ENCODE measurements around the gene ZMIZ1.

The ZMIZ1 gene

DNA sequence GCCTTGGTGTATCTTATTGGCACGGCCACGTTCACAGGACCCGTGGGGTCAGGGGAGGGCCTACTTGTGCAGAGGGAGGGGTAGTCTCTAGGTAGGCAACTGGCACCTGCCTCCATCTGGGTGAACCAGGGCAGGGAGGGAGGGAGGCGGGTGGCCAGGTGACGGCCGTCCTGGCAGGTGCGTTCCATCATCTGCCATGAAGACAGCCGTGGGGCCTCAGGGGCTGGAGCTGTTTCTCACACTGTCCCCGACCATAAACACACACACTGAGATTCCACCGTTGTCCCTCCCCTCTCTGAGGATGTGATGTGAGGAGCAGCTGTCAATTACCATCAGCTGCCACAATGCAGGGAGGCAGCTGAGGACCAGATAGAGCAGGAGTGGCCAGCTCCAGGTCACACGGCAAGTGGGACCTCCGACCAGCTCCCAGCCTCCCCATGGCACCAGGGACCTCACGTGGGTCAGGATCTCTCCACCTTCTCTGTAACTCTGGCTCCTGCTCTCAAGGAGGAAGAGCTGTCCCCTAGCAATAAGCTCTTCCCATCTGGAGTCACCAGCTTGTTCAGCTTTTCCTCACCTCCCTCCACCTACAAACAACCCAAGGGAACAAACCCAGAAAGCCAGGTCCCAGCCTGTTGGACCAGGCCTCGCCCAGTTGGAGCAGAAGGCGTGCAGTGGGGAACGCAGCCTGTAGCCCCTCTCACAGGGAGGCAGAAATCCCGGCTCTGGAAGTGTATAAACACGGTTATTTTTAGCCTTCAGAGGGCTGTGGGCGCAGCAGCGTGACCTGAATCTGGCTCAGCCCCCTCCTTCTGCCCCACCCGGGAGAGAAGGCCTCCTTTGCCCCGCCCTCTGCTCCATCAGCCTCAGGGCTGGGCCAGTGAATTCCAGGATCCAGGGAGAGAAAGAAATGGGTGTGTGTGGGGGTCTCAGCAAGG is 33.1 kb downstream of the ZMIZ1 start:
- DNase-seq: no peak

DNA sequence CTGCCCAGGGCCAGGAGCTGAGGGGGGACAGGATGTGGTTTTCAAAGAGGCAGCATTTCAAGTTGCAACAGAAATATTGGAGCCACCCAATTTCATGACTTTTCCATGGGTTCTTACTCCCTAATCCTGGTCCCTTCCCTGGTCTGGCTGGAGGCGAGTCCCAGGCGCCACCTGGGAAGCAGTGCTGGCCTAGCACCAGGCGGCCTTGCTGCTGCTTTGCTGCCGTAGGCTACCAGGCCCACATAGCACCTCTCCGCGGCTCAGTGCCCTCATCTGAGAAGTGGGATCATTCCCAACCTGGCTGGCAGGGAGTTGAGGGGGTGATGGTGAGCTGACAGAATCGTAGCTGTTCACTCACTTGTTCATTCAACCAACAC is 33.7 kb downstream of the ZMIZ1 start:
- no peak for DNase-seq

DNA sequence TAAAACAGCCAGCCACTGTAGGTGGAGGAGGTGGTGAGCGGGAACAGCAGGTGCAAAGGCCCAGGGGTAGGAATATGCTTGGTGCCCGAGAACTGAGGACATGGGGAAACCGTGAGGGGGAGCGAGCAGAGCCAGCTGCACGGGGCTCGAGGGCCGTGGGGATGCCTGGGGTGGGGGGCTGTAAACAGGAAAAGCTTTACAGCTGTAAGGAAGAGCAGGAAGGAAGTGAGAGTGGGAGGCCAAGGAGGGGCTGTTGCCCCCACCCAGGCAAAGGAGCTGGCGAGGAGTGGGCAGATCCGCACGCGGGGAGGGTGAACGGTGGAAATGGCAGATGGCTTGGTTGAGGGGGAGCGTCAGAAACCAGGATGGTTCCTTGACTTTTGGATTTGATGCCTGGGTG is 34.4 kb downstream of the ZMIZ1 start:
- DNase-seq: no peak

DNA sequence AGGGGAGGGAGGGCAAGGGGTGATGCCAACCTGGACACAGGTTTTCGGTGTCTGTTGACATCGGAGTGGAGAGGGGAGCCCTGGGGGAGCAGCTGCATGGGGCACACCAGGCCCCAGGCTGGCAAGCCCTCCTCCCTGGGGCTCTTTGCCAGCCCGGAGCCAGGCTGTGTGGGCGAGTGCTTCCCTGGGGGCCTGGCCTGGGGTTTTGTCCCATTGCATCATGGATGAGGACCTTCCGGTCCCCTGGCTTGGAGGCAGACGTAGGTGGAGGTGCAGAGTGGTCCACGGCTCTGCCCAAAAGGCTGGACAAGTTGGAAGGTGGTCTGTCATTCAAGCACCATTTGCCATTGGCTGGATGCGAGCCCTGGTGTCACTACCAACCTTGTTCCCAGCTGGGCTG is 34.8 kb downstream of the ZMIZ1 start:
- DNase-seq: no peak

DNA sequence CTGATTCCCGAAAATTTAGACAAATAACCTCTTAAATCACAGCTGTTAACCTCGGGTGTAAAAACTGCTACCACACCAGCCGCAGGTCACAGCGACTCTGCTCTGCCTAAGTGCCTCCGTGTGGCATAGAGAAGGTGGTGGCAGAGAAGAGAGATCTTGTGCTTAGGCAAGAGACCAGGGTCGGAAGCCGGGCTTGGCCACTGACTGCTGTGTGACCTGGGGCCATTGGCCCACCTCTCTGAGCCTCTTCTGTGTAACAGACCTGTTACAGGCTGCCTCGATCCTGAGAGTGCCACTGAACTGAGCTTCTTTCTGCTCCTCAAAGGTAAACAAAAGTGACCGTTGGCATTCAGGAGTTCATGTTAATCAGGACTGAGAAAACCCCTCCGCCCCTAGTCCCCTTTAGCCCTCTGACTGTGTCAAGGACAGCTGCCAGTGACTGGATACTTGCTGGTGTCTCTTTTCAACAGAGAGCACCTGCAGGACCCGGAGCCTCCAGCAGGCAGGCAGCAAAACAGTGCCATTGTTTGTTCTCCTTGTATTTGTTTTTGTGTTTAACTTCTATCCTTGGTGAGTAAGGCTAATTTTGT is 36.5 kb downstream of the ZMIZ1 start:
- no peak for DNase-seq

DNA sequence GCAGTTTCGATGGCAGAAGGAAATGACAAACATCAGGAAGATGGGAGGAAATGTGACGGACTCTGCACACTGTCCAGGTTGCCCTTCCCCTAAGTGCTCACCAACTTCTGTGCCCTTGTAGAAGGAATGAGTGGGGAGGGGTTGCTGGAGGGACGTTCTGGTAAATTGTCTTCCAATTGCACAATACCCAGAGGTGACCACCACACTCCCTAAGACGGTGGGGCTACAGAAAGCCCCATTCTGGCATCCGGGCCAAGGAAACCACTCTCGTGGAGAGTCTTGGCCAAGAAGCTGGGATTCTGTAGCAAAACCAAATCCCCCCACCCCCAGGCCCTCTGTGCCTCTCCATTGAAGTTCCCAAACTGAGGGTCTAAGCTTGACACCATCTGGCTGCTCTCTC is 37.1 kb downstream of the ZMIZ1 start:
- no peak for DNase-seq

DNA sequence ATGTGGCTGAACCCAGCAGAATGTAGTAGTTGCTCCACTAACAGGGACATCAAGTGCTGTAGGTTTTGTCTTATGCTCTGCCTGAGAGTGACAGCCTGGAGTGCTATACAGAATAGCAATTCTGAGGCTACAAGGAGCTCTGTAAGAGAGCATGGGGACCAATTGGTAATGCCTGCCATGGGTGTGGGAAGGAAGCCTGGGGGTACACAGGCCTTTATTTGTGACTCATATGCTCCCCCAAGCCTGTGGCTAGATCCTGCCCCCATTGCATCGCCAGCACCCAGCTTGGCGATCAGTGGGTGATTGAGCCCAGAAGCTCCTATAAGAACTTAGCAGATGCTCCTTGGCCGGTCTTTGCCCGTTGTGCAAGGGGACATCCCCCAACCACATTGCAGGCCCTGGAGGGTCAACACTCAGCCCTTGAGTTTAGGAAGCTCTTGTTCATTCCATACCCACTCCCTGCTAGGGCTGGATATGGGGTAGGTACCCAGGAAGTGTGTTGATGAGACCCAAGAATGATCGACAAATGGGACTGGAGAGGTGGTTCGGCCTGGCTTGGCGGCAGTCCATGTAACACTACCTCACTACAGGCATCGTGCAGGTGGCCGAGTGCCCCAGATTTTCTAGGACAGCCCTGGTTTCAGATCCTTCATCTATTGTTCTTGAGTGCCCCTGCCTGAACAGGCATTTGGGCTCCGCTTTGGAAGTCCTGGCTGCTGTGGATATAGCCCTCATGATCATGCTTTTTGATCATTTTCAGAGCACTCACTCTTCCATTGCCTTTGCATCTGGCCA is 37.7 kb downstream of the ZMIZ1 start:
- no peak for DNase-seq

DNA sequence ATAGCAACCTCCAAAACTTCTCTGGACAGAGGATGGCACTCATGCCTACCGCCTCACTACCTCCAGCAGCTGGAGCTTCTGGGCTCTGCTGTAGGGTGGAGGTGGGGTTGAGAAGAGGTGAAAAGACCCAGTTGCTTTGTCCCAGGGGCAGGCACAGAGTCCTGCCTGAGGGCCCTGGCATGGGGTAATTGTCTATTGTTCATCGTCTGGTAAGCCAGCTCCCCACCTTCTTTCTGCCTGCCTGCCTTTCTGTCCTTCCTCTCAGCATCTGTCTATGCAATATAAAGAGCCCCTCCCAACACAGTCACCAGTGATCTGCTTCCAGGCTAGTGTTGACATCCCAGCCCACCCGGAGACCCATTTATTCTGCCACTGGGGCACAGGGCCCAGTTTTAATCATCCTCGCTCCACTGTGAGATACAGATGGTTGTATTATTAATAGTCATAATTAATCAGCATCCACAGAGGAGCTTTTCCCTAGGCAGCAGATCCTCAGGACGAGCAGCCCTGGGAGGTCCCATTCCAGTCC is 39.0 kb downstream of the ZMIZ1 start:
- DNase-seq: no peak

DNA sequence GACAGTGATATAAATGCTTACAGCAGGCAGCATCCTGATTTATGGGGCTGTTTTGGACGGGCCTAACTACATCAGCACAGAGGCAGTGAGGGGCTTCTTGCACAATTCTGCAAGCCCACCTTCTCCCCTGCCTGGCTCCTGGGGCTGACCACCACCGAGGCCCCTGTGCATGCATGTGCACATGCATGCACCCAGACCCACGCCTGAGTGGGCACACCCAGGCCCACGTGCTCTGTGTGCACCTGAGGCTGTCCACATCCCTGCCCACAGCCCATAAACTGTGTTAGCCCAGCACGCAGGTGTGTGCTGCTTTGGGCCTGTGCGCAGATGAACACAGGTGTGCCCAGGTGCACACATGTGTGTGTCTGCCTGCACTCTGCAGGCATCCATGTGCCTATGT is 40.0 kb downstream of the ZMIZ1 start:
- DNase-seq: no peak

DNA sequence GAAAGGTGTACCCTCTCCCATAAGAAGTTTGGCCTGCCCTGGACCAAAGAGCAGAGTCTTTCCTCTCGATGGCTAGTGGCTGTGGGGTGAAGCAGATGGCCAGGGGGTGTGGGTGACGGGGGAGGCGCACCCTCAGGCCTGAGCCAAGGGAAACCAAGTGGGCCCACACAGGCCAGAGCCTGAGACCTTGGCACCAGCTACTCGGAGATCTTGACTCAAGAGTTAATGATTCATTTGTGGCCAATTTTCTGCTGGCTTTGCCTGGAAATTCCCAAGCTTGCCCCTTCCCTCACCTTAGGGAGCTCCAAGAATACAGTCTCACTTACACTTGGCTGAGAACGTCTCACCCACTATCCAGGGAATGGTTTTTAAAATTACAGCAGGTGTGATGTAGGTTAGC is 42.7 kb downstream of the ZMIZ1 start:
- no peak for DNase-seq

DNA sequence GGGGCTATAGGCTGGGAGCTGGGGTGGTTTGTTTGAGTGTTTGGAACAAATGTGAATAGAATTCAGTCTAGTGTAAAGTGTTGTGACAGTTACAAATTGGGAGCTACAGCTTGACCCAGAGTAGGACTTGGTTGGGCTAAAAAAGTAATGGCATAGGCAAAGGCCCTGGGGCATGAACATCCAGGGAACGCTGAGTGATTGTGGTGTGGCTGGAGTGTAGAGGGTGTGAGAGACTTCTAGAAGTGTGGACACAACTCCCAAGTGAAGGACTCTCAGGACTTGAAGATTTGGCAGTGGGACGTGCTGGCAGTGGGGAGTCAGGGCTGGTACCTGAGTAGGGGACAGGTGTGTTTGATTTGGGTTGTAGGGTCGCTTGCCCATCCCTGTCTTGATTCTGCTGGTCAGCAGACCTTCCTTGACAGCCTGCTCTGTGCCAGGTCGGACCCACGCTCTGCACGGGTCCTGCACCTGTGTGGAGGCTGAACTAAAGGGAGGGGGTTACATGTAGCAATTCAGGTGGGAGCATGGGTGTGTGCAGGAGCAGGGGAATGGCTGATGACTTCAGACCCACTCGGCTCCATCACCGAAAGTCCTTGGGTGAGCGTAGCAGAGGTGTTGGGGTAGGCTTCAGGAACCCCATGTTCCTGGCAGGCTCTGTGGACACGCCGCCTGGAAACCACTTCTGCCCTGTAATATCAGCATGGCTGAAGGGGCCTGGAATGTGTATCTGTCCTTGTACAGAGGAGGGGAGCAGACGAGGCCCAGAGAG is 43.3 kb downstream of the ZMIZ1 start:
- no peak for DNase-seq

DNA sequence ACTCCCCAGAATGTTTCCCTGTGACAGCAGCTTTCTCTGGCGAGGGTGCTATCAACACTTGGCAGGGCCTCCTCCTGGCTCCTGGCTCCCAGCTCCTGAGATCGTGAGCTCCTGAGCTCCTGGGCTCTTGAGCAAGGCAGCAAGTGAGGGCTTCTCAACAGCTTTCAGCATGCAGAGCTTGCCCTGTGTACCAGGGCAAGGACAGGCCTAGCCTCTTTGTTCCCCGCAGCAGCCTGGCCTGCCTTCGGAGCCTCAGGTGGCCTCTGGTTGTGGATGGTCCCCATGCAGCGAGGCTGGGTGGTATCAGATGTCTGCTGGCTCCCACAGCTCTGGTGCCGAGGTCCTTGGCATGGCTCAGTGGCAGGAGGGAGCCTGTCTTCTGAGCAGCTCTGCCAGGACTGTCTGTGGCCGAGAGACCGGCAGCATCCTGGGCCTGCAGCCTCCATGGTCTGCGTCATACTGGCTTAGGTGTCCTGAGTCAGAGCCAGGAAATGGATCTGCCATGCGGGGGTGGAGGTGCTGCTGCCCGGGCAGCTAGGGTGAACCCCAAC is 44.2 kb downstream of the ZMIZ1 start:
- DNase-seq: no peak

DNA sequence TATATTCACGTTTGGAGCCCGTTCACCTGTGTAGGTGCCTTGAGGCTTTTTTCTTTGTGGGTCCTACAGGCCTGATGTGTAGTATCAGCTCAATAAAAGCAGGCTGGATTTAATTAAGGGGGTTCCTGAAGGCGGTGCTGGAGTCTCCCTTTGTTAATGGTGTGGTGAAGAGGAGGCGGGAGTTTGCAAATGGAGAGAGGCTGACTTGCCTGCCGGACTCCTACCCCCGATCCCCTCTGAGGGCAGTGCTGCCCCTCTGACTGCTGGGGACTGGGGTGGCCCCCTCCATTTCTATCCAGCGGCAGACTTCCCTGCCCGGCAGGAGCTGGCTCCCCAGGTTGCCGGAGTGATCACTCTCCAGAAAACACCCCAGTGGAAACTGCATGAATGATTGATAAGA is 45.1 kb downstream of the ZMIZ1 start:
- no peak for DNase-seq

DNA sequence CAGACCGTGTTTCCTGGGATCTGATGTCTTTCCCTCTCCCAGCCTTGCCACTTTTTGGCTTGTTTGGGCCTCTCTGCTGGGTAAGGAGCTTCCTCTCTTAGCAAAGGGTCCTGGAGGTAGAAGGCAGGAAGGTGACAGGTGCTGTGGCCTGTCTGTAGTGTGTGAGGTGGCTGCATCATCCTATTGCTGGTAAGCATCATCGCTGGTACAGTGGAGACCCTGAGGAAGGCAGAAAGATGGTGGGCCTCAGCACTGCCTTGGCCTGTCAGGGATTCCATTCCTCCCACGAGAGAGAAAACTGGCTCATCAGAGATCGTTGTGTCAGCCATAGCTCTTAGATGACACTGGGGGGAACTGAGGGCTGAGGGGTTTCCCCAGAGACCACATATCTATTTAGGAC is 46.5 kb downstream of the ZMIZ1 start:
- DNase-seq: no peak

DNA sequence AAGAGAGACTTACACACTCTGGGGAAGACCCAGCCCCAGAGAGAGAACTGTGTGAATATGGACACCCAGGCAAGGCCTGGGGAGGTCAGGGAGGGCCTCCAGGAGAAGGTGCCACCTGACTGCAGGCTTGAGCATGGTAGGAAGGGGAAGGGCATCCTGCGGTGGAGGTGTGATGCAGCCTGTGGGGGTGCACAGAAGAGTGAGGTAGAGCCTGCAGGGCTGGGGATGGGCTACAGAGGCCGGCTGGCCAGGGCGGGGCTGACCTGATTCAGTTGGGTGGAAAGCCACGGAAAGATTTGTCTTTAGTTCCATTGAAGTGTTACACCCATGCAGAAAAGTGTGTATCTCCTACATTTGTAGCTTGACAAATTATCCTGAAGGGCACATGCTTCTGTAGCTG is 47.6 kb downstream of the ZMIZ1 start:
- no peak for DNase-seq

DNA sequence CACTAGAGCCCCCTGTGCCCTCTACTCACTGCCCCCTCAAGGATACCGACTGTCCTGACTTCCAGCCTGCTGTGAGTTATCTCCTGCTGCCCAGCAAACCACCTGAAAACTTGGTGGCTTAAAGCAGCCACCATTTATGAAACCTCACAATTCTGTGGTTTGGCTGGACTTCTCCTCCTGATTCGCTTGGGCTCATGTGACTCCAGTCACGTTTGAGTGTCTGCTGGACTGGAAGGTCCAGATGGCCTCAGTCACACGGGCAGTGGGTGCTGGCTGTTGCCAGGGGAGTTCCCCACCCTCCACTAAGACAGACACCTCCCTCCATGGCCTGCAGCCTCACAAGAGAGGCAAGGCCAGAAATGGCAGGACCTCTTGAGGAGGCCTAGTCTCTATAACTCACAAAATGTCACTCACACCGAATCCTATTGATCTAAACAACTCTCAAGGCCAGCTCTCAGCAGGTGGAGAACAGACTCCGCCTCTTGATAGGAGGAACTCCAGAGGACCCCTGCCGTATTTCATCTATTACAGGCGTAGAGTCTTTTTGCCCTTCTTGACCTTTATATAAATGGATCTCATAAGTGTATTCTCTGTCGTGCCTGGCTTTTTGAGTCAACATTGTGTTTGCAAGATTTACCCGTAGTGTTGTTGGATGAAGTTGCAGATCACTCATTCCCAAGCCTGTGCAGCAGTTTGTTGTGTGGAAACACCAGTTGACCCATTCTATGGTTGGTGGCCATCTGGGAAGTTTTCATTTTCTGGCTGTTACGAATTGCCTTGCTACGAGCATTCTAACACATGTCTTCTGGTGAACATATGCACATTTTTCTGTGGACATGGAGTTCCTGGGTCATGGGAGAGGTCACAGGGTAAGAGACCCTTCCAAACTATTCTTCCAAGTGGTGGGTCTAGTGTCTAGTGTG is 48.3 kb downstream of the ZMIZ1 start:
- no peak for DNase-seq

DNA sequence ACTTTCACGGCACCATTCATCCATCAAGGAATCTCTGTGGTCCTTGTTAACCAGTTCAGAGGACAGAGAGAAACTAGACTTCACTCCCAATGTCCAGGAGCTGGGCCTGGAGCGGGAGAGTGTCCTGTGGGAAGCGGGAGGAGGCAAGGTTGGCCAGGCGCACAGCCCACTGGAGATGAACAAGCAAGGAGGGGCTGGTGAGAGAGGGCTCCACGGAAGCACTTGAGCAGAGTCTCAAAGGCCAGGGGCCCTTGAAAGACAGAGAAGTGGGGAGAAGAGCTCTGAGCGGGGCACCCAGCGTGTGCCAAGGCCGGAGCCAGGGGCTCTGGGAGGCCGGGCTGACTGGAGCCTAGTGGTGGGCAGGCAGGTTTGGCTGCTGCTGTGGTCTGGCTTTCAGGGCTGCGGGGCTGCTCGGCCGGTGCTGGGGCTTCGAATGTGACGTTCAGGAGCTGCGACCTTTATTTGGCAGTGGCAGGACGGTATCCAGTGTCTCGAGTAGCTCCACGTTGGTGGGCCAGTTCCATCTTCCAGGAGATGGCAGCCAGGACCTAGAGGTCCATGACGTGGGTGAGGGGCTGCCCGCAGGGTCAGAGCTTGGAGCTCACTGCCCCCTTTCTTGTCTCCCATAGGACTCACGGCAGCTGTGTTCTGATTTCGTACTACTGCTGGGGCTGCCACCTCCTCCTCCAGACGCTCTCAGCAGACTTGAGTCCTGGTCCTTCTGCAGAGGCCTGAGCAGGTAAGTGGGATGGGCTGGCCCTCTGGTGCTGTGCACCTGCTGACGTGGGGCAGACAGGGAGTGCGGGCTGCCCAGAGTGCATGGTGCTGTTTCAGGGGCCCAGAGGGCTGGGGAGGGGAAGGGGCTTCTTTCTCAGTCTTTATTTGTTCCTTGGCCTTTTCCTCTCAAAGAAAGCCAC is 49.8 kb downstream of the ZMIZ1 start:
- no peak for DNase-seq

DNA sequence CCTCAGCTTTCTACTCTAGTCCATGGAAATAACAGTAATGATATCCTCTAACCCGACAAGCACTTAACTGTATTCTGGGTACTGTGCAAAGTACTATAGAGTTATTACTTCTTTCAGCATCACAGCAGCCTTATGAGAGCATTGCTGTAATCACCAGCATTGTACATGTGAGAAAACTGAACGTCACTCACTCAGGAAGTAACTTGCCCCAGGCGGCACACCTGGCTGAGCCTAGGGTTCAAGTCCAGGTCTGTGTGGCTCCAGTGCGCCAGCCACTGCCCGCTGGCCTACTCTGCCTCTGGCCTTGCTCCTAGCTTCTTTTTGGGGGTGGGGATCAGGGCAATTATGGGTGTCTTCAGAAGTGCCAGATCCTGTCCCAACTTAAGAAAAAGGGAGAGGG is 50.5 kb downstream of the ZMIZ1 start:
- DNase-seq: no peak

DNA sequence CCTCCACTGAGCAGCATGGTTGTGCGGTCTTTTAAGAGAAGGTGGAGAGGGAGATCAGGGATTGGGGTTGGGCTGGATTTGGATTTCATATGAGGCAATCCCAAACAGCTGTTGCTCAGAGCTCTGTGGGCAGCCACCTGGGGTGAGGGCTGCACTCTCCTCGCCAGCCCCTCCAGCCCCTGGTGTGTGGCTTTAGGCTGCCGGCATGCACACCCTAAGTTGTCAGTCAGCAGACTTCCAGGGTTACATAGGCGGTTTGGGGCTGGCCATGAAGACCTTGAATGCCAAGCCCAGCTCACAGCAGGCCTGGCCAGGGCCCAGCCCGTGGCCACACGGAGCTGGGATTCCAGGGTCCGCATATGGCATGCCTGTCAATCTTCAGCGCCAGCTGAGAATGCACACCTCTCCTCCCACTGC is 54.8 kb downstream of the ZMIZ1 start:
- no peak for DNase-seq

DNA sequence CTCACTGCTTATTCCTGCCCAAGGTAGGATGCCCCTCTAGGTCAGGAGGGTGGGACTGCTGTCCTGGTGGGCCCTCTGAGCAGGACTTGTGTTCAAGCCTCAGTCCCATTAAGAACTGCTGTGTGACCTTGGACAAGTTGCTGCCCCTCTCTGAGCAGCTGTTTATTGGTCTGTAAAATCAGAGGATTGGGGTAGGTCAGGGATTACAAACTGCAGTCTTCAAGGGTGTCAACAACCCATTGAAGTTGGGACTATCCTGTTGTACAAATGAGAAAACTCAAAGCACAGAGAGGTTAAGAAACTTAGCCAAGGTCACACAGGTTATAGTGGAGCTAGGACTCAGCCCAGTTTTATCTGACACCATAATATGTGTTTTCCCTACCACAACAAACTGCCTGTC is 55.3 kb downstream of the ZMIZ1 start:
- DNase-seq: no peak

All from CD4-positive, alpha-beta T cell treated with Interferon gamma for 1 hour (primary cell).